SK-N-SH (cell line): ENCODE results near the gene PHACTR2. TPM values are rescaled to one million over a fixed set of nuclear protein-coding genes. Genes with fewer than 3 reads are reported as not detected.

Experiments used
- CTCF ChIA-PET: fragments of 300-600, 350-600 bp; formaldehyde crosslinking; extraction: SDS; loops from one replicate; lab custom pipeline; 2021; lab: Yijun Ruan, JAX
- POLR2A ChIA-PET: fragments of 350-600 bp; sonication (Branson Sonifier 250); formaldehyde crosslinking; extraction: SDS; loops from one replicate; lab custom pipeline; 2020; ENCODE audit warnings: antibody characterized with exemption, inconsistent platforms; lab: Yijun Ruan, JAX
- DNase-seq: peaks from one replicate; pipeline ENCODE4 v3.0.0; 2012
- H2AFZ ChIP-seq: fragments of 200-600 bp; sonication (generic); 2 replicates; pipeline ENCODE4 v1.8.1; 2016; ENCODE audit warnings: antibody characterized with exemption, mild to moderate bottlenecking, low read depth
- H3F3A ChIP-seq: fragments of 200-600 bp; sonication (generic); replicated peaks from 2 replicates; pipeline ENCODE3; 2016; ENCODE audit warnings: antibody characterized with exemption, mild to moderate bottlenecking; ENCODE audit not compliant: insufficient read depth
- H3K27ac ChIP-seq, 2 experiments: fragments of 200-500 bp in 1 of 2; fragments of 200-600 bp in 1 of 2; sonication (Bioruptor generic) in 1 of 2; sonication (generic), shearing (Covaris generic) in 1 of 2; 2 replicates each; pipeline versions ENCODE4 v1.5.1 to v1.6.1; 2014 to 2016; ENCODE audit warnings: low read depth in 2 of 2, inconsistent platforms in 1 of 2, low read length in 1 of 2, mild to moderate bottlenecking in 1 of 2, mixed read lengths in 1 of 2
- H3K27me3 ChIP-seq: fragments of 200-600 bp; sonication (generic), shearing (Covaris generic); 2 replicates; pipeline ENCODE4 v1.6.1; 2016; ENCODE audit warnings: mixed run types; ENCODE audit not compliant: insufficient read depth
- H3K36me3 ChIP-seq, 2 experiments: fragments of 200-500 bp in 1 of 2; fragments of 200-600 bp in 1 of 2; sonication (Bioruptor generic) in 1 of 2; sonication (generic) in 1 of 2; replicated peaks in 1 of 2; 2 replicates each; pipeline versions ENCODE3 to v1.5.1; 2014 to 2016; ENCODE audit warnings: low read length in 1 of 2, mild to moderate bottlenecking in 1 of 2; ENCODE audit not compliant: insufficient read depth in 2 of 2, control insufficient read depth in 1 of 2
- H3K4me1 ChIP-seq, 2 experiments: fragments of 200-500 bp in 1 of 2; fragments of 200-600 bp in 1 of 2; sonication (Bioruptor generic) in 1 of 2; sonication (generic), shearing (Covaris generic) in 1 of 2; 2 replicates each; pipeline versions ENCODE4 v1.5.1 to v1.6.1; 2014 to 2016; ENCODE audit warnings: low read depth in 1 of 2, low read length in 1 of 2, mixed run types in 1 of 2; ENCODE audit not compliant: insufficient read depth in 2 of 2, control insufficient read depth in 1 of 2
- H3K4me2 ChIP-seq: fragments of 200-600 bp; sonication (generic), shearing (Covaris generic); 2 replicates; pipeline ENCODE4 v1.6.1; 2017; ENCODE audit warnings: mixed run types
- H3K4me3 ChIP-seq, 2 experiments: fragments of 200-500 bp in 1 of 2; fragments of 200-600 bp in 1 of 2; sonication (Bioruptor generic) in 1 of 2; sonication (generic), shearing (Covaris generic) in 1 of 2; 2 replicates each; pipeline versions ENCODE4 v1.5.1 to v1.8.1; 2014 to 2016; ENCODE audit warnings: low read depth in 2 of 2, inconsistent platforms in 1 of 2, low read length in 1 of 2, mild to moderate bottlenecking in 1 of 2, mixed read lengths in 1 of 2, moderate library complexity in 1 of 2
- H3K79me2 ChIP-seq: fragments of 200-600 bp; sonication (generic); 2 replicates; pipeline ENCODE4 v1.8.1; 2017; ENCODE audit warnings: mild to moderate bottlenecking; ENCODE audit not compliant: insufficient read depth
- H3K9ac ChIP-seq: fragments of 200-600 bp; sonication (generic); 2 replicates; pipeline ENCODE4 v1.6.1; 2017; ENCODE audit warnings: mixed run types
- H3K9me2 ChIP-seq: fragments of 200-600 bp; sonication (generic); 2 replicates; pipeline ENCODE4 v1.6.1; 2017; ENCODE audit warnings: mixed run types
- H3K9me3 ChIP-seq: fragments of 200-600 bp; sonication (generic); 2 replicates; pipeline ENCODE4 v1.6.1; 2017; ENCODE audit warnings: mixed run types, mild to moderate bottlenecking, moderate library complexity
- H4K20me1 ChIP-seq: fragments of 200-600 bp; sonication (generic); 2 replicates; pipeline ENCODE4 v1.6.1; 2017; ENCODE audit warnings: mild to moderate bottlenecking, mixed run types; ENCODE audit not compliant: insufficient read depth
- CHD2 ChIP-seq: fragments of 150-350 bp; IDR thresholded peaks from 2 replicates; pipeline ENCODE4 v1.6.1; 2018; ENCODE audit warnings: low read length; ENCODE audit not compliant: partially characterized antibody
- ELF1 ChIP-seq: IDR thresholded peaks from 2 replicates; pipeline ENCODE4 v1.4.0; 2012
- EP300 ChIP-seq, 2 experiments: IDR thresholded peaks; 2 replicates each; pipeline versions ENCODE4 v1.4.0 to v1.6.1; 2012; ENCODE audit warnings: borderline replicate concordance in 1 of 2, low read depth in 1 of 2, low read length in 1 of 2
- EZH2phosphoT487 ChIP-seq: fragments of 200-600 bp; sonication (generic); IDR thresholded peaks from 2 replicates; pipeline ENCODE4 v1.6.1; 2017; ENCODE audit warnings: low read depth, mixed run types, mild to moderate bottlenecking, antibody characterized with exemption, moderate library complexity, borderline replicate concordance
- FOXJ3 ChIP-seq: sonication (generic); formaldehyde crosslinking; IDR thresholded peaks from 2 replicates; pipeline ENCODE4 v1.5.1; 2020; ENCODE audit warnings: mild to moderate bottlenecking, missing genetic modification reagents
- FOXM1 ChIP-seq: IDR thresholded peaks from 2 replicates; pipeline ENCODE4 v1.4.0; 2012; ENCODE audit warnings: low read depth, mild to moderate bottlenecking
- GABPA ChIP-seq: IDR thresholded peaks from 2 replicates; pipeline ENCODE4 v1.4.0; 2012; ENCODE audit warnings: low read depth, mild to moderate bottlenecking
- GATA2 ChIP-seq: sonication (generic); formaldehyde crosslinking; IDR thresholded peaks from 2 replicates; pipeline ENCODE4 v1.5.0; 2020; ENCODE audit warnings: mild to moderate bottlenecking, missing genetic modification reagents
- JUND ChIP-seq: IDR thresholded peaks from 2 replicates; pipeline ENCODE4 v1.4.0; 2012
- MEF2A ChIP-seq: IDR thresholded peaks from 2 replicates; pipeline ENCODE4 v1.4.0; 2012; ENCODE audit warnings: low read depth, borderline replicate concordance
- MXI1 ChIP-seq: IDR thresholded peaks from 2 replicates; pipeline ENCODE4 v1.6.1; 2012; ENCODE audit warnings: mild to moderate bottlenecking, low read depth, low read length, improper control_type of control experiment
- NFIC ChIP-seq: IDR thresholded peaks from 2 replicates; pipeline ENCODE4 v1.4.0; 2012; ENCODE audit warnings: borderline replicate concordance
- NRF1 ChIP-seq: IDR thresholded peaks from 2 replicates; pipeline ENCODE4 v1.6.1; 2012; ENCODE audit warnings: low read depth, mild to moderate bottlenecking, low read length
- RCOR1 ChIP-seq: fragments of 150-350 bp; IDR thresholded peaks from 2 replicates; pipeline ENCODE4 v1.6.1; 2017; ENCODE audit warnings: antibody characterized with exemption, low read length
- SMC3 ChIP-seq: IDR thresholded peaks from 2 replicates; pipeline ENCODE4 v1.6.1; 2012; ENCODE audit warnings: low read depth, low read length, improper control_type of control experiment
- TAF1 ChIP-seq: IDR thresholded peaks from 2 replicates; pipeline ENCODE4 v1.6.1; 2012; ENCODE audit warnings: low read depth, mild to moderate bottlenecking, low read length, moderate library complexity, borderline replicate concordance
- TCF12 ChIP-seq: IDR thresholded peaks from 2 replicates; pipeline ENCODE4 v1.4.0; 2012
- WGBS: methylation state at CpG from one replicate; pipeline ENCODE4 v1.1.6; 2017; ENCODE audit warnings: low lambda C conversion rate; 5-methylcytosine and 5-hydroxymethylcytosine counted together
- polyA plus RNA-seq, 3 experiments: library from polyadenylated mRNA; depleted of rRNA; stranded (reverse); fragments of >200 nt; gene quantifications; 2 replicates each; pipeline ENCODE4 v1.2.3, GENCODE V29; 2012
- TF ChIP-seq, protein P1 (sequence below): fragments of 150-350 bp; IDR thresholded peaks from 2 replicates; pipeline ENCODE4 v1.6.1; 2017; ENCODE audit warnings: antibody characterized with exemption, low read length, low read depth, borderline replicate concordance
- TF ChIP-seq, protein P2 (sequence below): IDR thresholded peaks from 2 replicates; pipeline ENCODE4 v1.4.0; 2012; ENCODE audit warnings: low read depth, borderline replicate concordance
- TF ChIP-seq, protein P3 (sequence below): IDR thresholded peaks from 2 replicates; pipeline ENCODE4 v1.4.0; 2012; ENCODE audit warnings: low read depth

The PHACTR2 gene
- polyA plus RNA-seq, 1 of the 3 experiments (the other 2 are of a cell fraction): 5.0 TPM

DNA sequence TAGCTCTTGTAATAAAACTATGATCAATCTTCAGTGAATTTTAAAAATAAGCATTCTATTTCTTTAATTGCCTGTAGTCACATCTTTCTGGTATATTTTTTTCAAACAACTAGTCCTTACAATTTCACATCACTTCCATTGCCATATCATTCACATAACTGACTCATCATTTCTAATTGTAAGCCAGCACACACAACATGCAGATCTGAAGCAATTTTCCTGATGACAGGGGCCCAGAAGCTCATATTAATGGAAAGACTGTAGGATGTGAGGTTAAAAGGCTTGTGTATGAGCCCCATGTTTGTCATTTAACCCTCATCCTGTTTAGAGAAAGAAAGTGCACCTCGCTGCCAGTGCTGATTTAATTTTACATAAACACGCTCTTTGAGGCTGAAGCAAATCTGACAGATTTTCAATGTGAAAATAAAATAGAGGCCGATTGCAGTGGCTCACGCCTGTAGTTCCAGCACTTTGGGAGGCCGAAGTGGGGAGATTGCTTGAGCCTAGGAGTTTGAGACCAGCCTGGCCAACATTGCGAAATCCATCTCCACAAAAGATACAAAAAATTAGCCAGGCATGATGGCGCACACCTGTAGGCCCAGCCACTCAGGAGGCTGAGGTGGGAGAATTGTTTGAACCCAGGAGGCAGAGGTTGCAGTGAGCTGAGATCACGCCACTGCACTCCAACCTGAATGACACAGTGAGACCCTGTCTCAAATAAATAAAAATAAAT, 125.2 kb downstream of the PHACTR2 start:
- no peaks in the 10 kb centered on the region for H3K9me3 ChIP-seq
- H3F3A ChIP-seq: peaks cover 4% of the 10 kb centered on the region
- no peaks in the 10 kb centered on the region for H3K9me2 ChIP-seq
- H3K4me3 ChIP-seq: no peak overlapping the region
- no peaks in the 10 kb centered on the region for H3K36me3 ChIP-seq
- no peak overlapping the region for H3K27ac ChIP-seq
- no peak overlapping the region for H3K4me2 ChIP-seq
- no peak overlapping the region for H3K9ac ChIP-seq
- POLR2A ChIA-PET: no interaction called here
- no peaks in the 10 kb centered on the region for H4K20me1 ChIP-seq
- DNase-seq: no peak
- H3K27me3 ChIP-seq: no peaks in the 10 kb centered on the region
- CTCF ChIA-PET: interaction anchor here (1.3 kb wide), 1 partner anchor 211 kb away, joined by 3 read pairs; no protein-coding TSS in a partner anchor
- TF ChIP-seq CHD2 (no peak), MEF2A (no peak), GABPA (no peak), GATA2 (CRISPR knock-in tag) (no peak), EP300 (IDR thresholded peaks at IDR 0.05; ENCODE audit: borderline replicate concordance in 1 of 2, low read depth in 1 of 2, low read length in 1 of 2) (no peak), FOXJ3 (CRISPR knock-in tag) (no peak), NRF1 (no peak), TAF1 (no peak), NFIC (no peak), TCF12 (no peak), FOXM1 (no peak), EZH2phosphoT487 (no peak), ELF1 (no peak), SMC3 (no peak), MXI1 (no peak), RCOR1 (no peak), JUND (no peak)
- TF ChIP-seq, protein P1, sequence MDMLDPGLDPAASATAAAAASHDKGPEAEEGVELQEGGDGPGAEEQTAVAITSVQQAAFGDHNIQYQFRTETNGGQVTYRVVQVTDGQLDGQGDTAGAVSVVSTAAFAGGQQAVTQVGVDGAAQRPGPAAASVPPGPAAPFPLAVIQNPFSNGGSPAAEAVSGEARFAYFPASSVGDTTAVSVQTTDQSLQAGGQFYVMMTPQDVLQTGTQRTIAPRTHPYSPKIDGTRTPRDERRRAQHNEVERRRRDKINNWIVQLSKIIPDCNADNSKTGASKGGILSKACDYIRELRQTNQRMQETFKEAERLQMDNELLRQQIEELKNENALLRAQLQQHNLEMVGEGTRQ: no peak
- TF ChIP-seq, protein P2, sequence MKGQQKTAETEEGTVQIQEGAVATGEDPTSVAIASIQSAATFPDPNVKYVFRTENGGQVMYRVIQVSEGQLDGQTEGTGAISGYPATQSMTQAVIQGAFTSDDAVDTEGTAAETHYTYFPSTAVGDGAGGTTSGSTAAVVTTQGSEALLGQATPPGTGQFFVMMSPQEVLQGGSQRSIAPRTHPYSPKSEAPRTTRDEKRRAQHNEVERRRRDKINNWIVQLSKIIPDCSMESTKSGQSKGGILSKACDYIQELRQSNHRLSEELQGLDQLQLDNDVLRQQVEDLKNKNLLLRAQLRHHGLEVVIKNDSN: no peak
- TF ChIP-seq, protein P3, sequence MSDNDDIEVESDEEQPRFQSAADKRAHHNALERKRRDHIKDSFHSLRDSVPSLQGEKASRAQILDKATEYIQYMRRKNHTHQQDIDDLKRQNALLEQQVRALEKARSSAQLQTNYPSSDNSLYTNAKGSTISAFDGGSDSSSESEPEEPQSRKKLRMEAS: no peak
- no peak overlapping the region for H2AFZ ChIP-seq
- H3K4me1 ChIP-seq: no peaks in the 10 kb centered on the region
- 0 out of 2 replicates have a peak, but pooled peaks cover 5% of the 10 kb centered on the region for H3K79me2 ChIP-seq
- WGBS: 96% methylated on average over 8 of the region's 8 CpGs
